Activated naive CD8-positive, alpha-beta T cell (primary cell): ENCODE results near the gene BMP10.

Source experiments
- H3K27ac Mint-ChIP-seq: one replicate; pipeline ENCODE4 v1.8.0; 2021; ENCODE audit warnings: mixed read lengths
- H3K27me3 Mint-ChIP-seq: one replicate; pipeline ENCODE4 v1.8.0; 2021; ENCODE audit warnings: mixed read lengths
- H3K36me3 Mint-ChIP-seq: one replicate; pipeline ENCODE4 v1.8.0; 2021; ENCODE audit warnings: mixed read lengths
- H3K4me1 Mint-ChIP-seq: one replicate; pipeline ENCODE4 v1.8.0; 2021; ENCODE audit warnings: low read depth, mixed read lengths
- H3K4me3 Mint-ChIP-seq: one replicate; pipeline ENCODE4 v1.8.0; 2021; ENCODE audit warnings: mild to moderate bottlenecking, mixed read lengths
- H3K9me3 Mint-ChIP-seq: one replicate; pipeline ENCODE4 v1.8.0; 2021; ENCODE audit warnings: low read depth, mixed read lengths

BMP10 gene

DNA sequence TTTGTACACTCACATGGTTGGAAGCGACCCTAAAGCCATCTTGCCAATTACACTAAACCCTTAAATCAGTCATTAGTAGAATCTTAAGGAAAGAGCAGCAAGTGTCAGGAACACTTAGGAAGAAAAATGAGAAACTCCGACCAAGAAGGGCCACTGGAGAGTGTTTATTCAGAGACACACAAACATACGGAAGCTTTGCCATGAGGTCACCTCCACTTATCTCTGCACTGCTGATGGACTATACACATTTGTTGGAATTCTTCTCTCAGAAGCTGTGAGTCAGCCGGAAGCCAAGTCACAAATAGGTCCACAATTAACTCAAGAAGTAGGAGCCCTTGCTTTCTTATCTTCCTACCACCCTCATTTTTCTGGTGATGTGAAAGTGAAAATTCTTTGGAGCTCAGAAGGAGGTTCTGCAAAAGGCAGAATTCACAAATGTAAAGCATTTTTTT lies 21.6 kb downstream of the BMP10 start:
- H3K27me3 Mint-ChIP-seq, result no peaks in the 10 kb centered on the region
- peaks cover 3% of the 10 kb centered on the region for H3K36me3 Mint-ChIP-seq
- H3K4me1 Mint-ChIP-seq, result no peaks in the 10 kb centered on the region
- no peaks in the 10 kb centered on the region for H3K9me3 Mint-ChIP-seq
- no peak overlapping the region for H3K4me3 Mint-ChIP-seq
- H3K27ac Mint-ChIP-seq, result no peak overlapping the region

DNA sequence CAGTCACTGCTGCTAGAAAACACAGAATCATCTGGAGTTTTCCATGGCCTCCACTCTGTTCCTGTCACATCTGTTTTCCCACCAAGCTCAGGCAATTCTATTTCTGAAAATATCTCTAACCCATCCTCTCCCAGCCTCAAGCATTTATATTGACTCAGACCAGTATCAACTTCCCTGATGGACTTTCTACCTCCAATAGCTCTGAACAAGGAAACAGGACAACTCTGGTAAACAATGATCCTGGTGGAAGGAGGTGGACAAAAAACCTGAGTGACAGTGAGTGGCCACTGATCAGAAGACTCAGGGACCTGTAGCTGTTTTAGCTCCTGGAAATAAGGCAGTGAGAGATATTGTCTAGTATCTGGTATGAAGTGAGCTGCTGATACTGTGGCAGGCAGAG lies 23.4 kb downstream of the BMP10 start:
- no peaks in the 10 kb centered on the region for H3K9me3 Mint-ChIP-seq
- H3K36me3 Mint-ChIP-seq, result peaks cover 3% of the 10 kb centered on the region
- no peak overlapping the region for H3K27ac Mint-ChIP-seq
- no peaks in the 10 kb centered on the region for H3K27me3 Mint-ChIP-seq
- H3K4me3 Mint-ChIP-seq, result no peak overlapping the region
- no peaks in the 10 kb centered on the region for H3K4me1 Mint-ChIP-seq

DNA sequence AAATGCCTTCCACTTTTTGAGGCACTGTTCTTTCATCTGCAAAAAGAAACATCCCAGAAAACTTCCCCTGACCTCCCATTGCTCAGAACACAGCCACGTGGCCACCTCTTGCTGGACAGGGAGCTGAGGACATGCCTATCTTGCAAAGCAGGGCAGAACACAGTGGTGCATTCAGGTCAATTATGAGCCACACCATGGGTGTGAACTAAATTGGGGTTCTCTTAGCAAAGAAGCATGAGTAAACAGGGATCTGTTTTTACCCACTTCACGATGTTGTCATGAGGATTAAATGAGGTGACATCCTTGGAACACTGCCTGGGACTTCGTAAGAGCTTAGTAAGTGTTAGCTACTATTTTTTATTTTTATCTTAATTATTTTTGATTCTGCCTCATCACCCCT lies 25.1 kb downstream of the BMP10 start:
- Mint-ChIP-seq H3K4me3 (no peak overlapping the region), H3K4me1 (no peaks in the 10 kb centered on the region), H3K36me3 (peaks cover 3% of the 10 kb centered on the region), H3K9me3 (no peaks in the 10 kb centered on the region), H3K27me3 (no peaks in the 10 kb centered on the region), H3K27ac (no peak overlapping the region)

DNA sequence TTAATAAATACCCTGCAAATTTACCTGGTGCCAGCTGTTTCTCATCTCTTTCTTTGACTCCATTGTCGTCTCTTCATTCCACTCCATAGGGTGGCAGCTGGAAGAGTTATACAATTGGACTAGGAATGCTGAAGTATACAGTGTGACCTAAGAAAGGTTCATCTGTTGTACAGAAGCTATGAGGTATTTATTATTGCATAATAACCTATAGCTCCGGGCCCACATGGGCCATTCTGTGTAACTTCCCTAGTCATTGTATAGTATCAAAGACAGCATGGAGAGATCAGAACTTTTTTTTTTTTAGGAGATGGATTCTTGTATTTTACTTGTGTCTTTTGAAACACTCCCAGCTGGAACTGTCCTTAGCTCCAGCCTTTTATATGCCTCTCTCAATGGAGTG lies 26.2 kb downstream of the BMP10 start:
- Mint-ChIP-seq H3K27me3 (no peaks in the 10 kb centered on the region), H3K4me3 (no peak overlapping the region), H3K4me1 (no peaks in the 10 kb centered on the region)

DNA sequence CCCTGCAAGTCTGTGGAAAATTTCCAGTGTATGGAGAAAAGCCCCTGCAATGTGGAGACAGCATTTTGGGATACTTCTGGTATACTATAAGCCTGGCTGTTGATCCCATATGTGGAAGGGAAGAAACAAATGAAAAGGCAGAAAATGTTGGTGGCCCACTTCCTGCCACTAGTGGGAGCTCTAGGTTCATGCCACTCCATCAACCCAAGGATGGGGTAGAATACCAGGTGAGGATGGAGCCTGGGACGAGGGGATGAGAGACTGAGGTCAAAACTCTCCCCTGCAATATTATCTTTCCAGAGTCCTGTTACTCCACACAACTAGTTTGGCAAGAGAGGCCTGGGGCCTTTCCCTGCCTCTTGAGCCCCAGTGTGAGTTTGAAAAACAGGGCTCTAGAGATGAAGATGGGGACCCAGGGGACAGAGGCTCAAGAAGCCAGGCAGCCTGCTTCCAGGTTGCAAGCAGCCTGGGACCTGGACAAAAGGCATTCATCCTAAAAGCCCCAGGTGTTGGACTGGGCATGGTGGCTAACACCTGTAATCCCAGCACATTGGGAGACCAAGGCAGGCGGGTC lies 31.9 kb downstream of the BMP10 start:
- H3K27ac Mint-ChIP-seq, result no peak overlapping the region
- H3K27me3 Mint-ChIP-seq, result no peaks in the 10 kb centered on the region
- H3K4me1 Mint-ChIP-seq, result peaks cover 15% of the 10 kb centered on the region
- H3K4me3 Mint-ChIP-seq, result no peak overlapping the region
- H3K36me3 Mint-ChIP-seq, result no peaks in the 10 kb centered on the region
- H3K9me3 Mint-ChIP-seq, result no peaks in the 10 kb centered on the region

More for the DNA sequence above, 26.2 kb downstream of the BMP10 start:
- H3K27ac Mint-ChIP-seq, result no peak overlapping the region
- H3K9me3 Mint-ChIP-seq, result no peaks in the 10 kb centered on the region
- peaks cover 3% of the 10 kb centered on the region for H3K36me3 Mint-ChIP-seq

DNA sequence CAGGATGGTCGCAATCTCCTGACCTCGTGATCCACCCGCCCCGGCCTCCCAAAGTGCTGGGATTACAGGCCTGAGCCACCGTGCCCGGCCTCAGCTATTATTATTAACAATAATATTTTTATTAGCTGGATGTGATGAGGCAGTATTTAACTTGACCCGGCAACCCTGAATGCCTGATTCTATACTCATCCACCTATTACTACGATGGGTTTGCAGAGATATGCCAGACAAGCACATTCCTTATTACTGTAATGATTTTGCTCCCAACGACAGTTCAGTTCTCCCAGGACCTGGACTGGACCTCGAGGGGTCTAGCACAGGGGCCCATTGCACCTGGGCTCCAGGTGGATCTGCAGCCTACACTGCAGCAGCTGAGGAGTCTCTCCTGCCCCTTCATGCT lies 32.6 kb downstream of the BMP10 start:
- no peaks in the 10 kb centered on the region for H3K9me3 Mint-ChIP-seq
- no peaks in the 10 kb centered on the region for H3K36me3 Mint-ChIP-seq
- no peaks in the 10 kb centered on the region for H3K27me3 Mint-ChIP-seq
- H3K4me1 Mint-ChIP-seq, result peaks cover 15% of the 10 kb centered on the region
- H3K27ac Mint-ChIP-seq, result no peak overlapping the region
- no peak overlapping the region for H3K4me3 Mint-ChIP-seq

DNA sequence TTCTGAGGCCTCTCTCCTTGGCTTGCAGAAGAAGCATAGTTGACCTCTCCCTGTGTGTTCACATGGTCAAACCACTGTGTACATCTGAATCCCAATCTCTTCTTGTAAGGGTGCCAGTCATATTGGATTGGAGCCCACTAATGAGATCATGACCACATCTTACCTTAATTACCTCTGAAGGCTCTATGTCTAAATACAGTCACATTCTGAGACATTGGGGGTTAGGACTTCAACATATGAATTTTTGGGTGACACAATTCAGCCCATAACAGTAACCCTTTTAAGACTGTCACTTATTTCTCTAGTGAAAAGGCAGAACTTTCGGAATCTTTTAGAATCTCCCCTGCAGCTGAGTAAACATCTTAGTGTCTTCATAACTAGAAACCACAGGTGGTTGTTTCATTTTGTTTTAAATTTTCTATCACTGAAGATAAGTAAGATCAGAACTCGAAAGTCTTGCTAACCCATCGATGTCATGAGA lies 33.3 kb downstream of the BMP10 start:
- H3K4me1 Mint-ChIP-seq, result peaks cover 19% of the 10 kb centered on the region
- no peaks in the 10 kb centered on the region for H3K9me3 Mint-ChIP-seq
- no peak overlapping the region for H3K27ac Mint-ChIP-seq
- no peaks in the 10 kb centered on the region for H3K36me3 Mint-ChIP-seq
- H3K27me3 Mint-ChIP-seq, result no peaks in the 10 kb centered on the region
- no peak overlapping the region for H3K4me3 Mint-ChIP-seq

DNA sequence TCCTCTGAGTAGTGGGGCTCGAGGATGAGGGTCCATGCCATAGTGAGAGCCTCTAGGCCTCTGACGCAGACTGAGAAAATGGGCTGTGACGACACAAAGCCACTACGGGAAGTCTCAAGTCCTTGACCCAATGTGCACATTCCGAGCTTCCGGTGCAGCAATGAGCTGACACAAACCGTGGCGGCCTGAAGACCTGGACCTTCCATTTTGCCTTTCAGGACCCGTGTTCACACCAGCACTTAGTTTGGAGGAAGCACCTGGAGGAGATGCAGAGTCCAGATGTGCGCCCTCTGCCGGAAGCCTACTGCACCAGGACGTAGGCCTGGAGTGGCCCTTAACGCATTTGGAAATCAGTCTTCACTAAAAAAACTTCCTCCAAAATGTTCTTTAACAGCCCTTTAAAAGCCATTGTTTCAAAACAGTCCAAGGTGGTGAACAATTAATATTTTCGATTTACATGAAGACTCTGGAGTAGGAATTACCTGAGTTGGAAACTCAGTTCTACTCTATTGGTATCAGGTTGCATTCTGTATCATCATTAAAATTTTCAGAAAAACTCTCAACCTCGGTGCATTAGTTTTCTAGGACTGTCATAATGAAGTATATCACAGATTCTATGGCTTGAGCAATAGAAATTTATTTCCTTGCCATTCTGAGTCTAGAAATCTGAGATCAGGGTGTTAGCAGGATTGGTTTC lies 33.9 kb downstream of the BMP10 start:
- peaks cover 25% of the 10 kb centered on the region for H3K4me1 Mint-ChIP-seq
- no peaks in the 10 kb centered on the region for H3K9me3 Mint-ChIP-seq
- no peak overlapping the region for H3K4me3 Mint-ChIP-seq
- H3K27me3 Mint-ChIP-seq, result no peaks in the 10 kb centered on the region
- H3K27ac Mint-ChIP-seq, result no peak overlapping the region
- H3K36me3 Mint-ChIP-seq, result no peaks in the 10 kb centered on the region

DNA sequence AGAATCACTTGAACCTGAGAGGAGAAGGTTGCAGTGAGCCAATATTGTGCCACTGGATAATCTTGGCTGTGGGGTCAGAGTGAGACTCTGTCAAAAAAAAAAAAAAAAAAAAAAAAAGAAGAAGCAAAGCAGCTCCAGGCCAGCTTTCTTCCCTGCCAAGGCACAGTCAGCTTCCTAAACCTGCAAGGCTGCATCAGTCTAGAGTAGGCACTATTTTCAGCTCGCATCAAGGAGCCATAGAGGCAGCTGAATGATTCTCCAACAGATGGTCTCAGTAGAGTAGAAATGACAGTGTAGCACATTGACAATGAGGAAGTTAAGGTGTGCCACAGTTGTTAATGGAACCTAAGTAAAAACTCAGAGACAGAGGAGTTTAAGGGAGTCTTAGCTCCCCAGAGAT lies 35.6 kb downstream of the BMP10 start:
- Mint-ChIP-seq H3K9me3 (no peaks in the 10 kb centered on the region), H3K27me3 (no peaks in the 10 kb centered on the region), H3K27ac (no peak overlapping the region), H3K4me1 (peaks cover 42% of the 10 kb centered on the region), H3K4me3 (no peak overlapping the region), H3K36me3 (no peaks in the 10 kb centered on the region)

DNA sequence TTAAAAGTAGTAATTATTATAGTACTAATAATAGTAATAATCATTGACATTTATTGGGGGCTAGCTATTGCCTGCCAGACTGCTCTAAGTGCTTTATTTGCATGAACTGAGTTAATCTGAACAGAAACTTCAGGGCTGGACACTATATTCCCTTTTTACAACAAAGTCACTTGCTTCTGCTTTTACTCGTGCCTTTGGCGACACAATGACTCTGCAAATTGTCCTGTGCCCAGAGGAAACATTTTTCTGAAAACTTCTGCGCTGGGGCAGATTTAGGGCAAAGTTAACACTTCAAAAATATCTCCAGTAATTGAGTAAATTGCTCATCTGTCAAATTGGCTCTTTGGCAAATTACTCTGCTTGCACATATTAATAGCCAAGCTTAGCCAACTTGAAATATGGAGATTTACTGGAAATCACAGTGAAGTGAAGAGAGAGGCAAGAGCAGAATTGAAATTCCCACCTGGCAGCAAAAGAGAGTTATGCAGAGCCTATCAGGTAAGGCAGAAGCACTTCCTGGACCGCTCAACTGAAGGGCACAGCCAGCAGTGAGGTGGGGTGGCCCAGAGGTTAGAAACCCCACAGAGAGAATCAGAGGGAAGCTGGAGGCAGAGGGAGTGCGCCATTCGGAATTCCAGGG lies 36.3 kb downstream of the BMP10 start:
- H3K27ac Mint-ChIP-seq, result no peak overlapping the region
- H3K36me3 Mint-ChIP-seq, result no peaks in the 10 kb centered on the region
- no peaks in the 10 kb centered on the region for H3K27me3 Mint-ChIP-seq
- no peak overlapping the region for H3K4me3 Mint-ChIP-seq
- no peaks in the 10 kb centered on the region for H3K9me3 Mint-ChIP-seq
- H3K4me1 Mint-ChIP-seq, result peaks cover 50% of the 10 kb centered on the region

DNA sequence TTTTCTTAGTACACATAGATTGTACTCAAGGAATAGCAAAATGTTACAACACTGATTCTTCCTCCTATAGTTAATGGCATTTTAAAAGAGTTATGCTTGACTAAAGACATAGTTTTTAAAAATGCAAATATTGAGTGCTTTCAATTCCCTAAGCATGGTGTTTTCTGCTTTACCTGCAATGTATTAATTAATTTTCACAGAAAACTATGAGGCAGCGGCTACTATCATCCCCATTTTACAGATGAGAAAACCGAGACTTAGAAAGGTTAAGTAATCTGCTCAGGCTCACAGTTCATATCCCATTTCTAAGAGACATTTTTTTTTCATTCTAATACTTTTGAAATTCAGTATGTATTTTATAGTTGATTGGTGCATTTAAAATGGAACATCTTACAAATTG lies 38.0 kb downstream of the BMP10 start:
- Mint-ChIP-seq H3K27ac (peak overlapping the region; percentile 90), H3K4me1 (peaks cover 67% of the 10 kb centered on the region), H3K27me3 (no peaks in the 10 kb centered on the region), H3K4me3 (peak overlapping the region; percentile 67), H3K36me3 (no peaks in the 10 kb centered on the region), H3K9me3 (no peaks in the 10 kb centered on the region)

DNA sequence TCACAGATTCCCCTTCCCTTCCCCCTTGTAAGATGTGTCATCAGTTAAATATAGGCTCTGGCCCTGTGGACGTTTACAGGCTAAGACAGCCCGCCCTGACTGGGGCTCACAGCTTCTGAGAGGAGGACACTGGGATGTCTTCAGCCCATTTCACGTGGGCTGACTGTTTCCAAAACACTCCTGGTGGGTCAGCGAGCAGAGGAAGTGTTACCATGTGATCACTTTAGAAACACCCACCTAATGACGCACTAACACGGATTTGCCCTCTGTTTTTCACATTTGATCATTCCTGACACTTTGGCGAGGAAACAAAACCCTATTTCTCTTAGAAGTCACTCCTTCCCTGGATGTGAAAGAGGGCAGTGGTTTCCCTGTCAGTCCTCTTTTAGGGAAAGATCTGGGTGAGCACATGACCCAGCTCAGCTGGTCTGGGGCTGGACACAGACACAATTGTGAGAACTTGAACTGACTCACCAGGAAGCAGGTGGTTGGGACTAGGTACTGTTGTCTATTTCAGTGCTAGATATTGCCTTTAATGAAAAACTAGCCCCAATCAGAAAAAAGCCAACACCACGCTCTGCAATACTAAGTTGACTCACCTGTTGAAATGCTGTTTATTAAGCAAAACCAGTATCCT lies 38.8 kb downstream of the BMP10 start:
- H3K27ac Mint-ChIP-seq, result peak overlapping the region; percentile 90
- H3K9me3 Mint-ChIP-seq, result no peaks in the 10 kb centered on the region
- peak overlapping the region; percentile 67 for H3K4me3 Mint-ChIP-seq
- no peaks in the 10 kb centered on the region for H3K27me3 Mint-ChIP-seq
- H3K4me1 Mint-ChIP-seq, result peaks cover 67% of the 10 kb centered on the region
- no peaks in the 10 kb centered on the region for H3K36me3 Mint-ChIP-seq

DNA sequence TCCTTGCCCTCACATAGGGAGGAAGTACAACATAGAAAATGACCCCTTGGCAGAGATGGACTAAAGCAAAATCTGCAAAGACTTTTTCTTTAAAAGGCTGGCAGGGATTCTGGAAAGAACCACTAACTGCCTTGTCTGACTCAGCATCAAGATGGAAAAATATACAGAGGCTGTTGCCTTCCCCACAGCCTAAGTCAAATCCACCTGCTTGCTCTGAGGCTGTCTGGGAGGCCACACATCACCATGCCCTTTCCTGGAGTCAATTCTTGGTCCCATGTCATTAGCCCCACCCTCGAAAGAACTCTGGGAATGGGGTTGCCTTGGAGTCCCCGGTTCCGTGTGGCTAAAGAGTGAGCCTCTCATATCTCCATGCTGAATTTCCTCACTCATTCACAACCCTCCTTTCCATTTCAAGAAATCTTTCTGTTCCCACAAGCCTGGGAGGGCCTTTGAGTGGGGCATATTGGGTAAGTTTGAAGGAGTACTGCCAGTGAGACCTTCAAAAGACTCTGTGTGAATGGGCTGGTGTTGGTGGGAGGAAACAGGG lies 39.4 kb downstream of the BMP10 start:
- H3K9me3 Mint-ChIP-seq, result no peaks in the 10 kb centered on the region
- H3K27me3 Mint-ChIP-seq, result no peaks in the 10 kb centered on the region
- H3K27ac Mint-ChIP-seq, result peak overlapping the region; percentile 90
- H3K36me3 Mint-ChIP-seq, result no peaks in the 10 kb centered on the region
- peaks cover 63% of the 10 kb centered on the region for H3K4me1 Mint-ChIP-seq
- peak overlapping the region; percentile 67 for H3K4me3 Mint-ChIP-seq

DNA sequence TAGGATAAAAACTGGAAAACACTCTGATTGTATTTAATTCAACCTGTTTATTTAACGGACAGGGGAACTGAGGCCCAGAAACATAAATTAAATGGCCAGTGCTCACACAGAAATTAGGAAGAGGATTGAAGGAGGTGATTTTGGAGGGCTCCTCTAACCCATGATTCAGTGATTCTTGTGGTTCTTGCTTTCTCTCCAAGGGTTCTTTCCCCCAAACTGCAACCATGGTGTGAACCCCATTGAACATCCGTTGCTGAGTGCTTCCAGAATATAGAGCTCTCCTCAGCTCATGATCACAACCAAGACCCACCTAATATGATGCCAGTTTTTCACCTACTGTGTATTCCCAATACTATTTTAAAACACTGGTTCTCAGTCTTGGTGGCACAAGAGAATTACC lies 41.4 kb downstream of the BMP10 start:
- Mint-ChIP-seq H3K36me3 (peaks cover 3% of the 10 kb centered on the region), H3K9me3 (no peaks in the 10 kb centered on the region), H3K4me3 (peak overlapping the region; percentile 59), H3K27ac (peak overlapping the region; percentile 91), H3K4me1 (peaks cover 66% of the 10 kb centered on the region), H3K27me3 (no peaks in the 10 kb centered on the region)
